HepG2 (cell line): ENCODE results near the gene WDR54. TPM values are rescaled to one million over a fixed set of nuclear protein-coding genes. Genes with fewer than 3 reads are reported as not detected.

ENCODE experiments used
- ARNT2 ChIP-seq: sonication (generic); formaldehyde crosslinking; IDR thresholded peaks from 2 replicates; pipeline ENCODE4 v1.8.0; 2022; ENCODE audit warnings: mild to moderate bottlenecking, low read depth, missing genetic modification reagents, moderate library complexity
- GATAD2A ChIP-seq: IDR thresholded peaks from 2 replicates; pipeline ENCODE4 v1.6.1; 2016
- HDAC2 ChIP-seq: sonication (generic); formaldehyde crosslinking; IDR thresholded peaks from 2 replicates; pipeline ENCODE4 v1.4.0; 2020; ENCODE audit warnings: missing genetic modification reagents
- HMGXB3 ChIP-seq: sonication (generic); formaldehyde crosslinking; IDR thresholded peaks from 2 replicates; pipeline ENCODE4 v1.4.0; 2020; ENCODE audit warnings: missing genetic modification reagents, borderline replicate concordance
- NCOA2 ChIP-seq: sonication (generic); formaldehyde crosslinking; IDR thresholded peaks from 2 replicates; pipeline ENCODE4 v1.8.0; 2022; ENCODE audit warnings: inconsistent platforms
- ZMAT5 ChIP-seq: sonication (generic); formaldehyde crosslinking; IDR thresholded peaks from 2 replicates; pipeline ENCODE4 v1.5.0; 2020; ENCODE audit warnings: mild to moderate bottlenecking, low read depth, missing genetic modification reagents, borderline replicate concordance
- ZNF230 ChIP-seq: sonication (generic); formaldehyde crosslinking; IDR thresholded peaks from 2 replicates; pipeline ENCODE4 v1.4.0; 2020; ENCODE audit warnings: mild to moderate bottlenecking, missing genetic modification reagents
- ZNF44 ChIP-seq: sonication (generic); formaldehyde crosslinking; IDR thresholded peaks from 2 replicates; pipeline ENCODE4 v1.5.1; 2020; ENCODE audit warnings: mild to moderate bottlenecking, missing genetic modification reagents
- ZNF510 ChIP-seq: sonication (generic); formaldehyde crosslinking; IDR thresholded peaks from 2 replicates; pipeline ENCODE4 v1.4.0; 2020; ENCODE audit warnings: low read depth, mild to moderate bottlenecking, missing genetic modification reagents
- ZNF558 ChIP-seq: sonication (generic); formaldehyde crosslinking; IDR thresholded peaks from 2 replicates; pipeline ENCODE4 v1.9.0; 2022; ENCODE audit warnings: mild to moderate bottlenecking, missing genetic modification reagents, borderline replicate concordance
- ZNF580 ChIP-seq: IDR thresholded peaks from 2 replicates; pipeline ENCODE4 v1.6.1; 2016; ENCODE audit warnings: low read depth, borderline replicate concordance
- ZNF839 ChIP-seq: sonication (generic); formaldehyde crosslinking; IDR thresholded peaks from 2 replicates; pipeline ENCODE4 v1.4.0; 2020; ENCODE audit warnings: missing genetic modification reagents, mild to moderate bottlenecking, borderline replicate concordance
- polyA plus RNA-seq, 8 experiments: library from polyadenylated mRNA; depleted of rRNA in 3 of 8; stranded (reverse) in 7 of 8; unstranded in 1 of 8; fragments of >200 nt; fragmentation: Illumina TruSeq in 4 of 8; extraction: Trizol in 4 of 8; gene quantifications; 2 replicates each; pipeline versions ENCODE4 v1.2.1 to v1.2.3, GENCODE V29; 2011 to 2016; ENCODE audit warnings: low read depth in 4 of 8, missing spikeins in 1 of 8, mixed read lengths in 1 of 8; ENCODE audit not compliant: insufficient read depth in 1 of 8
- total RNA-seq, 5 experiments: library from RNA; depleted of rRNA; stranded (reverse); fragments of >200 nt; fragmentation: Illumina TruSeq; extraction: Trizol; gene quantifications; 2 replicates each; pipeline ENCODE4 v1.2.3, GENCODE V29; 2016; ENCODE audit warnings: low read depth in 1 of 5
- TF ChIP-seq, protein P1 (sequence below): sonication (generic); formaldehyde crosslinking; IDR thresholded peaks from 2 replicates; pipeline ENCODE4 v1.8.1; 2023; ENCODE audit warnings: missing genetic modification reagents, mild to moderate bottlenecking, borderline replicate concordance
- TF ChIP-seq, protein P2 (sequence below): sonication (generic); formaldehyde crosslinking; IDR thresholded peaks from 2 replicates; pipeline ENCODE4 v1.5.0; 2020; ENCODE audit warnings: missing genetic modification reagents
- TF ChIP-seq, protein P3 (sequence below): sonication (generic); formaldehyde crosslinking; IDR thresholded peaks from 2 replicates; pipeline ENCODE4 v1.9.0; 2022; ENCODE audit warnings: low read depth, missing genetic modification reagents

The WDR54 gene
- total and polyA plus RNA-seq, 2 of the 13 experiments (the other 11 are each of a cell fraction or from before 2014, with no cell fraction given), result 2.0 to 17.3 TPM

- TF ChIP-seq HDAC2, result peak; percentile 59
- TF ChIP-seq ZNF230 (CRISPR knock-in tag), result no peak
- no peak for TF ChIP-seq ZNF510 (CRISPR knock-in tag)
- TF ChIP-seq ZNF558 (CRISPR knock-in tag), result no peak
- peak; percentile 38; the same call in 1 of the 2 replicates for TF ChIP-seq HMGXB3 (CRISPR knock-in tag)
- TF ChIP-seq ZNF839, result no peak
- TF ChIP-seq ZNF44 (CRISPR knock-in tag), result 0 out of 2 replicates have a peak, but pooled peaks have one; percentile 22
- peak; percentile 50 for TF ChIP-seq GATAD2A
- no peak for TF ChIP-seq ARNT2
- TF ChIP-seq, protein P1, sequence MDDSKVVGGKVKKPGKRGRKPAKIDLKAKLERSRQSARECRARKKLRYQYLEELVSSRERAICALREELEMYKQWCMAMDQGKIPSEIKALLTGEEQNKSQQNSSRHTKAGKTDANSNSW, result no peak
- TF ChIP-seq, protein P2, sequence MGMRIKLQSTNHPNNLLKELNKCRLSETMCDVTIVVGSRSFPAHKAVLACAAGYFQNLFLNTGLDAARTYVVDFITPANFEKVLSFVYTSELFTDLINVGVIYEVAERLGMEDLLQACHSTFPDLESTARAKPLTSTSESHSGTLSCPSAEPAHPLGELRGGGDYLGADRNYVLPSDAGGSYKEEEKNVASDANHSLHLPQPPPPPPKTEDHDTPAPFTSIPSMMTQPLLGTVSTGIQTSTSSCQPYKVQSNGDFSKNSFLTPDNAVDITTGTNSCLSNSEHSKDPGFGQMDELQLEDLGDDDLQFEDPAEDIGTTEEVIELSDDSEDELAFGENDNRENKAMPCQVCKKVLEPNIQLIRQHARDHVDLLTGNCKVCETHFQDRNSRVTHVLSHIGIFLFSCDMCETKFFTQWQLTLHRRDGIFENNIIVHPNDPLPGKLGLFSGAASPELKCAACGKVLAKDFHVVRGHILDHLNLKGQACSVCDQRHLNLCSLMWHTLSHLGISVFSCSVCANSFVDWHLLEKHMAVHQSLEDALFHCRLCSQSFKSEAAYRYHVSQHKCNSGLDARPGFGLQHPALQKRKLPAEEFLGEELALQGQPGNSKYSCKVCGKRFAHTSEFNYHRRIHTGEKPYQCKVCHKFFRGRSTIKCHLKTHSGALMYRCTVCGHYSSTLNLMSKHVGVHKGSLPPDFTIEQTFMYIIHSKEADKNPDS (CRISPR knock-in tag), result no peak
- TF ChIP-seq, protein P3, sequence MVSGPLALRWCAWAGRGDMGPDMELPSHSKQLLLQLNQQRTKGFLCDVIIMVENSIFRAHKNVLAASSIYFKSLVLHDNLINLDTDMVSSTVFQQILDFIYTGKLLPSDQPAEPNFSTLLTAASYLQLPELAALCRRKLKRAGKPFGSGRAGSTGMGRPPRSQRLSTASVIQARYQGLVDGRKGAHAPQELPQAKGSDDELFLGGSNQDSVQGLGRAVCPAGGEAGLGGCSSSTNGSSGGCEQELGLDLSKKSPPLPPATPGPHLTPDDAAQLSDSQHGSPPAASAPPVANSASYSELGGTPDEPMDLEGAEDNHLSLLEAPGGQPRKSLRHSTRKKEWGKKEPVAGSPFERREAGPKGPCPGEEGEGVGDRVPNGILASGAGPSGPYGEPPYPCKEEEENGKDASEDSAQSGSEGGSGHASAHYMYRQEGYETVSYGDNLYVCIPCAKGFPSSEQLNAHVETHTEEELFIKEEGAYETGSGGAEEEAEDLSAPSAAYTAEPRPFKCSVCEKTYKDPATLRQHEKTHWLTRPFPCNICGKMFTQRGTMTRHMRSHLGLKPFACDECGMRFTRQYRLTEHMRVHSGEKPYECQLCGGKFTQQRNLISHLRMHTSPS (CRISPR knock-in tag), result peak; percentile 42; the same call in 1 of the 2 replicates
- TF ChIP-seq NCOA2, result peak; percentile 59; the same call in 1 of the 2 replicates
- TF ChIP-seq ZNF580 (CRISPR knock-in tag), result peak; percentile 76; the same call in 1 of the 2 replicates
- no peak for TF ChIP-seq ZMAT5 (CRISPR knock-in tag)
Observed at GRCh38 chr2:74447230-74447999, 25.9 kb downstream of the WDR54 start (continued).
